HEK293 (cell line): Measurements from ENCODE around the gene KCNMA1.
A peak's percentile ranks its signal among the peaks of the same experiment; 100 is the strongest.

ENCODE experiments used
- ELK4 ChIP-seq: IDR thresholded peaks from 2 replicates; pipeline ENCODE4 v1.6.1; 2011; ENCODE audit warnings: mild to moderate bottlenecking, low read depth, low read length, borderline replicate concordance
- HOXA7 ChIP-seq: sonication (generic); formaldehyde crosslinking; IDR thresholded peaks from 2 replicates; pipeline ENCODE4 v1.8.1; 2022; ENCODE audit warnings: missing genetic modification reagents, borderline replicate concordance
- IKZF3 ChIP-seq: fragments of 450-650 bp; IDR thresholded peaks from 2 replicates; pipeline ENCODE4 v1.5.0; 2018; ENCODE audit warnings: missing biosample characterization, mild to moderate bottlenecking, missing genetic modification characterization, moderate library complexity
- KLF16 ChIP-seq: fragments of 450-650 bp; formaldehyde crosslinking; IDR thresholded peaks from 2 replicates; pipeline ENCODE4 v1.5.1; 2017; ENCODE audit warnings: missing biosample characterization, missing genetic modification characterization
- KLF9 ChIP-seq: fragments of 450-650 bp; formaldehyde crosslinking; IDR thresholded peaks from 2 replicates; pipeline ENCODE4 v1.5.1; 2016; ENCODE audit warnings: missing biosample characterization, missing genetic modification characterization, low read depth
- OVOL3 ChIP-seq: fragments of 450-650 bp; formaldehyde crosslinking; IDR thresholded peaks from 2 replicates; pipeline ENCODE4 v1.5.1; 2016; ENCODE audit warnings: missing biosample characterization, missing genetic modification characterization
- PRDM4 ChIP-seq: fragments of 450-650 bp; formaldehyde crosslinking; IDR thresholded peaks from 2 replicates; pipeline ENCODE4 v1.5.1; 2017; ENCODE audit warnings: missing biosample characterization, missing genetic modification characterization
- PRDM6 ChIP-seq: fragments of 450-650 bp; formaldehyde crosslinking; IDR thresholded peaks from 2 replicates; pipeline ENCODE4 v1.5.1; 2017; ENCODE audit warnings: missing biosample characterization, missing genetic modification characterization
- ZBTB44 ChIP-seq: fragments of 450-650 bp; IDR thresholded peaks from 2 replicates; pipeline ENCODE4 v1.5.1; 2018; ENCODE audit warnings: missing biosample characterization, mild to moderate bottlenecking, missing genetic modification characterization
- ZBTB6 ChIP-seq: fragments of 450-650 bp; formaldehyde crosslinking; IDR thresholded peaks from 2 replicates; pipeline ENCODE4 v1.5.1; 2017; ENCODE audit warnings: missing biosample characterization, missing genetic modification characterization
- ZEB2 ChIP-seq: fragments of 450-650 bp; formaldehyde crosslinking; IDR thresholded peaks from 2 replicates; pipeline ENCODE4 v1.5.1; 2016; ENCODE audit warnings: missing biosample characterization, missing genetic modification characterization
- ZFP41 ChIP-seq: fragments of 450-650 bp; formaldehyde crosslinking; IDR thresholded peaks from 2 replicates; pipeline ENCODE4 v1.5.1; 2016; ENCODE audit warnings: missing biosample characterization, missing genetic modification characterization, borderline replicate concordance
- ZNF169 ChIP-seq: fragments of 450-650 bp; formaldehyde crosslinking; IDR thresholded peaks from 2 replicates; pipeline ENCODE4 v1.5.1; 2016; ENCODE audit warnings: missing biosample characterization, missing genetic modification characterization
- ZNF175 ChIP-seq: fragments of 450-650 bp; formaldehyde crosslinking; IDR thresholded peaks from 2 replicates; pipeline ENCODE4 v1.5.1; 2016; ENCODE audit warnings: missing biosample characterization, missing genetic modification characterization
- ZNF18 ChIP-seq: fragments of 450-650 bp; formaldehyde crosslinking; IDR thresholded peaks from 2 replicates; pipeline ENCODE4 v1.5.1; 2016; ENCODE audit warnings: missing biosample characterization, missing genetic modification characterization
- ZNF24 ChIP-seq: fragments of 450-650 bp; formaldehyde crosslinking; IDR thresholded peaks from 2 replicates; pipeline ENCODE4 v1.5.1; 2016; ENCODE audit warnings: missing biosample characterization, missing genetic modification characterization
- ZNF274 ChIP-seq, 2 experiments: fragments of 200-500 bp in 1 of 2; fragments of 450-650 bp in 1 of 2; sonication (Bioruptor generic) in 1 of 2; formaldehyde crosslinking in 1 of 2; IDR thresholded peaks; 2 replicates each; pipeline versions ENCODE4 v1.5.1 to v1.6.1; 2014 to 2016; ENCODE audit warnings: borderline replicate concordance in 1 of 2, inconsistent platforms in 1 of 2, low read length in 1 of 2, missing biosample characterization in 1 of 2, missing genetic modification characterization in 1 of 2
- ZNF311 ChIP-seq: fragments of 450-650 bp; formaldehyde crosslinking; IDR thresholded peaks from 2 replicates; pipeline ENCODE4 v1.5.1; 2017; ENCODE audit warnings: missing biosample characterization, missing genetic modification characterization, borderline replicate concordance
- ZNF354C ChIP-seq: fragments of 450-650 bp; formaldehyde crosslinking; IDR thresholded peaks from 2 replicates; pipeline ENCODE4 v1.5.1; 2016; ENCODE audit warnings: missing biosample characterization, missing genetic modification characterization, low read depth, borderline replicate concordance
- ZNF391 ChIP-seq: fragments of 450-650 bp; formaldehyde crosslinking; IDR thresholded peaks from 2 replicates; pipeline ENCODE4 v1.5.1; 2016; ENCODE audit warnings: low read depth, missing biosample characterization, missing genetic modification characterization, borderline replicate concordance
- ZNF473 ChIP-seq: fragments of 450-650 bp; formaldehyde crosslinking; IDR thresholded peaks from 2 replicates; pipeline ENCODE4 v1.5.1; 2017; ENCODE audit warnings: missing biosample characterization, missing genetic modification characterization
- ZNF600 ChIP-seq: fragments of 450-650 bp; formaldehyde crosslinking; IDR thresholded peaks from 2 replicates; pipeline ENCODE4 v1.5.1; 2016; ENCODE audit warnings: missing biosample characterization, missing genetic modification characterization
- ZNF626 ChIP-seq: fragments of 450-650 bp; sonication (Bioruptor Pico); formaldehyde crosslinking; IDR thresholded peaks from 2 replicates; pipeline ENCODE4 v1.5.1; 2018; ENCODE audit warnings: missing biosample characterization, missing genetic modification characterization, inconsistent platforms
- ZNF76 ChIP-seq: fragments of 450-650 bp; formaldehyde crosslinking; IDR thresholded peaks from 2 replicates; pipeline ENCODE4; 2016; ENCODE audit warnings: low read depth, missing biosample characterization, missing genetic modification characterization, borderline replicate concordance
- ZNF785 ChIP-seq: fragments of 450-650 bp; formaldehyde crosslinking; IDR thresholded peaks from 2 replicates; pipeline ENCODE4 v1.5.1; 2016; ENCODE audit warnings: missing biosample characterization, missing genetic modification characterization
- ZNF792 ChIP-seq: fragments of 450-650 bp; formaldehyde crosslinking; IDR thresholded peaks from 2 replicates; pipeline ENCODE4 v1.5.1; 2016; ENCODE audit warnings: missing biosample characterization, missing genetic modification characterization
- ZNF843 ChIP-seq: fragments of 450-650 bp; formaldehyde crosslinking; IDR thresholded peaks from 2 replicates; pipeline ENCODE4 v1.5.1; 2016; ENCODE audit warnings: missing biosample characterization, missing genetic modification characterization
- ZSCAN30 ChIP-seq: fragments of 450-650 bp; IDR thresholded peaks from 2 replicates; pipeline ENCODE4 v1.5.1; 2018; ENCODE audit warnings: missing biosample characterization, mild to moderate bottlenecking, missing genetic modification characterization, moderate library complexity
- ZSCAN5A ChIP-seq: fragments of 450-650 bp; formaldehyde crosslinking; IDR thresholded peaks from 2 replicates; pipeline ENCODE4 v1.5.1; 2016; ENCODE audit warnings: missing biosample characterization, missing genetic modification characterization

Gene KCNMA1

GRCh38 chr10:77636967-77637531 lies 559 bp downstream of the KCNMA1 start (continued):
- TF ChIP-seq ZEB2 (tag by site-specific recombination) (peak; percentile 68), OVOL3 (tag by site-specific recombination) (no peak), ZNF274 (IDR thresholded peaks at IDR 0.05; ENCODE audit: low read length) (no peak), ZNF274 (tag by site-specific recombination; IDR thresholded peaks at IDR 0.05; ENCODE audit: borderline replicate concordance) (no peak), ZSCAN30 (tag by site-specific recombination) (no peak), HOXA7 (no peak), ZNF600 (tag by site-specific recombination) (no peak; the same call in 1 of the 2 replicates), ZNF843 (no peak), ZBTB44 (tag by site-specific recombination) (no peak), ZNF311 (no peak), ZNF169 (tag by site-specific recombination) (no peak), ZNF626 (no peak), PRDM6 (tag by site-specific recombination) (no peak), ZNF473 (no peak), ZBTB6 (no peak), ZFP41 (no peak), ZNF785 (0 out of 2 replicates have a peak, but pooled peaks have one; percentile 37), KLF16 (no peak), ZNF76 (peak; percentile 55; the same call in 1 of the 2 replicates), ZSCAN5A (no peak), ZNF24 (tag by site-specific recombination) (no peak), PRDM4 (tag by site-specific recombination) (no peak), ZNF175 (tag by site-specific recombination) (no peak), KLF9 (no peak), ZNF354C (tag by site-specific recombination) (no peak), IKZF3 (no peak), ZNF18 (tag by site-specific recombination) (no peak), ZNF792 (tag by site-specific recombination) (0 out of 2 replicates have a peak, but pooled peaks have one; percentile 17), ELK4 (no peak), ZNF391 (tag by site-specific recombination) (peak; percentile 45; the same call in 1 of the 2 replicates)
